Activated naive CD8-positive, alpha-beta T cell treated with anti-CD3 and anti-CD28 coated beads, Interleukin-2, amount 10 ng/mL, durations not matched to agents 7 days and 5 days (primary cell): ENCODE data around the gene OR51B2. TPM values are rescaled to one million over a fixed set of nuclear protein-coding genes. Genes with fewer than 3 reads are reported as not detected.

Source experiments
- ATAC-seq: fragments of 150-1000 bp; cut with Tn5 transposase; one replicate; pipeline ENCODE4 v1.10.0; 2021; ENCODE audit warnings: low read depth, moderate library complexity
- POLR2A ChIA-PET: fragments of 350-600 bp; sonication (Branson Sonifier 250); formaldehyde crosslinking; loops from one replicate; lab custom pipeline; 2021; ENCODE audit warnings: antibody characterized with exemption; lab: Charles Lee
- DNase-seq: peaks from one replicate; pipeline ENCODE4 v3.0.0; 2021
- H3K27ac Mint-ChIP-seq: one replicate; pipeline ENCODE4 v1.8.0; 2022; ENCODE audit warnings: mild to moderate bottlenecking, mixed read lengths
- H3K27me3 Mint-ChIP-seq: one replicate; pipeline ENCODE4 v1.8.0; 2022; ENCODE audit warnings: mild to moderate bottlenecking, moderate library complexity, mixed read lengths
- H3K36me3 Mint-ChIP-seq: one replicate; pipeline ENCODE4 v1.8.0; 2021; ENCODE audit warnings: mild to moderate bottlenecking, mixed read lengths
- H3K4me1 Mint-ChIP-seq: one replicate; pipeline ENCODE4 v1.8.0; 2021; ENCODE audit warnings: mixed read lengths
- H3K4me3 Mint-ChIP-seq: one replicate; pipeline ENCODE4 v1.8.0; 2022; ENCODE audit warnings: mild to moderate bottlenecking, moderate library complexity, mixed read lengths
- H3K9me3 Mint-ChIP-seq: one replicate; pipeline ENCODE4 v1.8.0; 2021; ENCODE audit warnings: mixed read lengths
- total RNA-seq, 2 experiments: library from RNA; stranded (reverse); gene quantifications; one replicate each; pipeline ENCODE4 v1.2.3, GENCODE V29; 2021

OR51B2 gene
- total RNA-seq, 2 experiments from 2014 or later = not detected

GRCh38 chr11:5283882-5284281, 40.2 kb downstream of the OR51B2 start:
- Mint-ChIP-seq H3K27me3 (no peaks in the 10 kb centered on the region), H3K9me3 (no peaks in the 10 kb centered on the region), H3K4me1 (no peaks in the 10 kb centered on the region), H3K27ac (no peak overlapping the region), H3K4me3 (no peak overlapping the region), H3K36me3 (no peaks in the 10 kb centered on the region)
- ATAC-seq (no peak), DNase-seq (no peak)
- POLR2A ChIA-PET = no interaction called here

GRCh38 chr11:5283086-5283485, 41.0 kb downstream of the OR51B2 start:
- no peak overlapping the region for H3K27ac Mint-ChIP-seq
- POLR2A ChIA-PET = no interaction called here
- H3K27me3 Mint-ChIP-seq = no peaks in the 10 kb centered on the region
- no peaks in the 10 kb centered on the region for H3K9me3 Mint-ChIP-seq
- ATAC-seq (no peak), DNase-seq (no peak)
- no peaks in the 10 kb centered on the region for H3K36me3 Mint-ChIP-seq
- H3K4me3 Mint-ChIP-seq = no peak overlapping the region
- no peaks in the 10 kb centered on the region for H3K4me1 Mint-ChIP-seq

GRCh38 chr11:5282628-5283027, 41.5 kb downstream of the OR51B2 start:
- ATAC-seq = no peak
- Mint-ChIP-seq H3K27me3 (no peaks in the 10 kb centered on the region), H3K36me3 (no peaks in the 10 kb centered on the region), H3K9me3 (no peaks in the 10 kb centered on the region), H3K4me3 (no peak overlapping the region), H3K4me1 (no peaks in the 10 kb centered on the region), H3K27ac (no peak overlapping the region)
- no peak for DNase-seq
- POLR2A ChIA-PET = no interaction called here

GRCh38 chr11:5281596-5281995, 42.5 kb downstream of the OR51B2 start:
- ATAC-seq (no peak), DNase-seq (no peak)
- H3K9me3 Mint-ChIP-seq = no peaks in the 10 kb centered on the region
- no peak overlapping the region for H3K4me3 Mint-ChIP-seq
- H3K4me1 Mint-ChIP-seq = no peaks in the 10 kb centered on the region
- H3K27me3 Mint-ChIP-seq = no peaks in the 10 kb centered on the region
- no peak overlapping the region for H3K27ac Mint-ChIP-seq
- no peaks in the 10 kb centered on the region for H3K36me3 Mint-ChIP-seq
- POLR2A ChIA-PET = no interaction called here

- Mint-ChIP-seq H3K27me3 (no peaks in the 10 kb centered on the region), H3K4me3 (no peak overlapping the region), H3K4me1 (no peaks in the 10 kb centered on the region), H3K36me3 (no peaks in the 10 kb centered on the region), H3K9me3 (no peaks in the 10 kb centered on the region), H3K27ac (no peak overlapping the region)
- ATAC-seq (no peak), DNase-seq (no peak)
- POLR2A ChIA-PET = no interaction called here
These were observed 43.5 kb downstream of the OR51B2 start for GRCh38 chr11:5280582-5281102.

GRCh38 chr11:5279471-5280090, 44.5 kb downstream of the OR51B2 start:
- ATAC-seq (no peak), DNase-seq (no peak)
- Mint-ChIP-seq H3K36me3 (no peaks in the 10 kb centered on the region), H3K27me3 (no peaks in the 10 kb centered on the region), H3K9me3 (no peaks in the 10 kb centered on the region), H3K4me3 (no peak overlapping the region), H3K27ac (no peak overlapping the region), H3K4me1 (no peaks in the 10 kb centered on the region)
- POLR2A ChIA-PET = no interaction called here

GRCh38 chr11:5277807-5278382, 46.2 kb downstream of the OR51B2 start:
- H3K9me3 Mint-ChIP-seq = no peaks in the 10 kb centered on the region
- no peaks in the 10 kb centered on the region for H3K27me3 Mint-ChIP-seq
- POLR2A ChIA-PET = no interaction called here
- no peak overlapping the region for H3K4me3 Mint-ChIP-seq
- H3K4me1 Mint-ChIP-seq = no peaks in the 10 kb centered on the region
- ATAC-seq (no peak), DNase-seq (no peak)
- no peaks in the 10 kb centered on the region for H3K36me3 Mint-ChIP-seq
- H3K27ac Mint-ChIP-seq = no peak overlapping the region

GRCh38 chr11:5276697-5277096, 47.4 kb downstream of the OR51B2 start:
- Mint-ChIP-seq H3K36me3 (no peaks in the 10 kb centered on the region), H3K27ac (no peak overlapping the region), H3K9me3 (no peaks in the 10 kb centered on the region), H3K4me1 (no peaks in the 10 kb centered on the region), H3K4me3 (no peak overlapping the region), H3K27me3 (no peaks in the 10 kb centered on the region)
- POLR2A ChIA-PET = no interaction called here
- DNase-seq (no peak), ATAC-seq (no peak)

- Mint-ChIP-seq H3K27ac (no peak overlapping the region), H3K9me3 (no peaks in the 10 kb centered on the region), H3K4me1 (no peaks in the 10 kb centered on the region), H3K27me3 (no peaks in the 10 kb centered on the region), H3K36me3 (no peaks in the 10 kb centered on the region), H3K4me3 (no peak overlapping the region)
- DNase-seq (no peak), ATAC-seq (no peak)
- POLR2A ChIA-PET = no interaction called here
These were observed 48.6 kb downstream of the OR51B2 start for GRCh38 chr11:5275369-5276110.

- ATAC-seq = no peak
These were observed 49.7 kb downstream of the OR51B2 start for GRCh38 chr11:5274395-5274794.

More at GRCh38 chr11:5274395-5274794, 49.7 kb downstream of the OR51B2 start:
- no peak for DNase-seq
- H3K9me3 Mint-ChIP-seq = no peaks in the 10 kb centered on the region
- no peak overlapping the region for H3K27ac Mint-ChIP-seq
- POLR2A ChIA-PET = no interaction called here
- H3K27me3 Mint-ChIP-seq = no peaks in the 10 kb centered on the region
- no peaks in the 10 kb centered on the region for H3K4me1 Mint-ChIP-seq
- no peak overlapping the region for H3K4me3 Mint-ChIP-seq
- no peaks in the 10 kb centered on the region for H3K36me3 Mint-ChIP-seq

Other genes with a start within 250 kb of the OR51B2 start
- not detected for gene OR52A5, start 185.9 kb downstream of the OR51B2 start, total RNA-seq
- not detected for gene OR52A1, start 169.5 kb downstream of the OR51B2 start, total RNA-seq
- not detected for gene OR51V1, start 123.6 kb downstream of the OR51B2 start, total RNA-seq
- gene HBB, start 97.2 kb downstream of the OR51B2 start, total RNA-seq = not detected
- not detected for gene HBD, start 89.8 kb downstream of the OR51B2 start, total RNA-seq
- not detected for gene HBG1, start 74.4 kb downstream of the OR51B2 start, total RNA-seq
- not detected for gene HBG2, start 69.5 kb downstream of the OR51B2 start, total RNA-seq
- not detected for gene HBE1, start 54.4 kb downstream of the OR51B2 start, total RNA-seq
- gene OR51B4, start 22.4 kb downstream of the OR51B2 start, total RNA-seq = not detected
- not detected for gene OR51B5, start 19.2 kb upstream of the OR51B2 start, total RNA-seq
- not detected for gene OR51B6, start 27.2 kb upstream of the OR51B2 start, total RNA-seq
- not detected for gene OR51M1, start 59.5 kb upstream of the OR51B2 start, total RNA-seq
- not detected for gene OR51Q1, start 97.8 kb upstream of the OR51B2 start, total RNA-seq
- gene OR51I1, start 117.2 kb upstream of the OR51B2 start, total RNA-seq = not detected
- not detected for gene OR51I2, start 125.0 kb upstream of the OR51B2 start, total RNA-seq
- not detected for gene OR52D1, start 164.4 kb upstream of the OR51B2 start, total RNA-seq
- under 1 TPM in 1 of 2 experiments, not detected in 1; 0.17 TPM for gene UBQLN3, start 185.7 kb upstream of the OR51B2 start, total RNA-seq
- gene UBQLNL, start 192.4 kb upstream of the OR51B2 start, total RNA-seq = under 1 TPM; 0.30 to 0.60 TPM
- not detected for gene OR52H1, start 224.2 kb upstream of the OR51B2 start, total RNA-seq